Transverse colon (tissue), 4 donors: ENCODE measurements around the gene CCDC86.

Experiments used
- CTCF ChIP-seq, 5 experiments: fragments of 200-600 bp in 3 of 5; fragments of 450-650 bp in 2 of 5; sonication (generic) in 3 of 5; IDR thresholded peaks; 1 replicate in 2 of 5; 2 replicates in 3 of 5; pipeline ENCODE4 v1.5.1; 2016 to 2017; ENCODE audit warnings: antibody characterized with exemption in 5 of 5, inconsistent platforms in 3 of 5, mild to moderate bottlenecking in 2 of 5, moderate library complexity in 1 of 5
- EP300 ChIP-seq: sonication (generic); formaldehyde crosslinking; IDR thresholded peaks from one replicate; pipeline ENCODE4 v1.6.1; 2017; ENCODE audit warnings: antibody characterized with exemption, low read depth
- POLR2A ChIP-seq: fragments of 450-650 bp; IDR thresholded peaks from one replicate; pipeline ENCODE4 v1.6.1; 2016; ENCODE audit warnings: antibody characterized with exemption, mild to moderate bottlenecking, moderate library complexity
- POLR2AphosphoS5 ChIP-seq, 3 donors: sonication (generic); formaldehyde crosslinking; IDR thresholded peaks; one replicate each; pipeline ENCODE4 v1.6.1; 2016; ENCODE audit warnings: antibody characterized with exemption in 3 of 3

- TF ChIP-seq CTCF (IDR thresholded peaks at IDR 0.05) (no peak), POLR2AphosphoS5 (IDR thresholded peaks at IDR 0.05) (no peak), POLR2A (no peak), EP300 (no peak)
Observed at GRCh38 chr11:60816590-60817157, 25.2 kb upstream of the CCDC86 start.
